ACC112 (cell line): ENCODE measurements around the gene LPO.
A peak's percentile ranks its signal among the peaks of the same experiment; 100 is the strongest.

Experiments used
- H2AFZ ChIP-seq: fragments of 200-600 bp; sonication (generic); one replicate; pipeline ENCODE4 v1.6.0; 2017; ENCODE audit warnings: antibody characterized with exemption, low read length; ENCODE audit not compliant: unreplicated experiment
- H3K27ac ChIP-seq: fragments of 200-600 bp; sonication (generic); 2 replicates; pipeline ENCODE4 v1.5.1; 2014; ENCODE audit warnings: low read depth, mild to moderate bottlenecking, antibody characterized with exemption, low read length, moderate library complexity
- H3K27me3 ChIP-seq: fragments of 200-600 bp; sonication (generic); 2 replicates; pipeline ENCODE4 v1.6.1; 2014; ENCODE audit warnings: mild to moderate bottlenecking, antibody characterized with exemption, low read length, moderate library complexity, mixed read lengths; ENCODE audit not compliant: insufficient read depth
- H3K36me3 ChIP-seq: fragments of 200-600 bp; sonication (generic); 2 replicates; pipeline ENCODE4 v1.6.1; 2016; ENCODE audit warnings: mild to moderate bottlenecking, antibody characterized with exemption, low read length, moderate library complexity, mixed read lengths; ENCODE audit not compliant: insufficient read depth
- H3K4me1 ChIP-seq: fragments of 200-600 bp; sonication (generic); one replicate; pipeline ENCODE4 v1.6.1; 2016; ENCODE audit warnings: low read length, mixed read lengths; ENCODE audit not compliant: insufficient read depth, unreplicated experiment, control insufficient read depth
- H3K4me3 ChIP-seq: fragments of 200-600 bp; sonication (generic); 2 replicates; pipeline ENCODE4 v1.5.1; 2014; ENCODE audit warnings: mild to moderate bottlenecking, low read depth, low read length
- H3K79me2 ChIP-seq: fragments of 200-600 bp; sonication (generic); one replicate; pipeline ENCODE4 v1.6.0; 2016; ENCODE audit warnings: low read length; ENCODE audit not compliant: control insufficient read depth, unreplicated experiment, insufficient read depth

Gene LPO

GRCh38 chr17:58229384-58229783 is 9.0 kb upstream of the LPO start:
- Histone ChIP-seq H3K36me3 (no peaks in the 10 kb centered on the region), H3K27me3 (peaks cover 4% of the 10 kb centered on the region), H2AFZ (no peak overlapping the region), H3K27ac (no peak overlapping the region), H3K79me2 (no peaks in the 10 kb centered on the region), H3K4me3 (no peak overlapping the region), H3K4me1 (peaks cover 23% of the 10 kb centered on the region)

- H3K36me3 ChIP-seq = no peaks in the 10 kb centered on the region
- H3K4me1 ChIP-seq = peaks cover 20% of the 10 kb centered on the region
- no peaks in the 10 kb centered on the region for H3K79me2 ChIP-seq
- H3K27ac ChIP-seq = no peak overlapping the region
- H3K27me3 ChIP-seq = peaks cover 9% of the 10 kb centered on the region
- H2AFZ ChIP-seq = no peak overlapping the region
- no peak overlapping the region for H3K4me3 ChIP-seq
These were observed 8.5 kb upstream of the LPO start for GRCh38 chr17:58229881-58230280.

- Histone ChIP-seq H3K27me3 (peaks cover 26% of the 10 kb centered on the region), H2AFZ (no peak overlapping the region), H3K36me3 (no peaks in the 10 kb centered on the region), H3K27ac (peak overlapping the region; percentile 7; the same call in 1 of the 2 replicates), H3K79me2 (no peaks in the 10 kb centered on the region), H3K4me3 (no peak overlapping the region), H3K4me1 (peaks cover 20% of the 10 kb centered on the region)
These were observed 6.7 kb upstream of the LPO start for GRCh38 chr17:58231641-58232040.

GRCh38 chr17:58232707-58233156 is 5.7 kb upstream of the LPO start:
- Histone ChIP-seq H3K27me3 (peaks cover 37% of the 10 kb centered on the region), H2AFZ (peak overlapping the region; percentile 15), H3K4me3 (no peak overlapping the region)

GRCh38 chr17:58233543-58233942 is 4.8 kb upstream of the LPO start:
- Histone ChIP-seq H3K79me2 (no peaks in the 10 kb centered on the region), H3K4me1 (peaks cover 20% of the 10 kb centered on the region), H3K4me3 (no peak overlapping the region), H3K36me3 (no peaks in the 10 kb centered on the region), H3K27me3 (peaks cover 45% of the 10 kb centered on the region), H2AFZ (no peak overlapping the region), H3K27ac (no peak overlapping the region)

More at GRCh38 chr17:58232707-58233156, 5.7 kb upstream of the LPO start:
- H3K79me2 ChIP-seq = no peaks in the 10 kb centered on the region
- no peaks in the 10 kb centered on the region for H3K36me3 ChIP-seq
- H3K27ac ChIP-seq = peak overlapping the region; percentile 31; the same call in 1 of the 2 replicates
- peaks cover 20% of the 10 kb centered on the region for H3K4me1 ChIP-seq

GRCh38 chr17:58234512-58234911 is 3.9 kb upstream of the LPO start:
- Histone ChIP-seq H3K36me3 (no peaks in the 10 kb centered on the region), H3K27me3 (peaks cover 55% of the 10 kb centered on the region), H3K4me3 (no peak overlapping the region), H2AFZ (no peak overlapping the region), H3K79me2 (no peaks in the 10 kb centered on the region), H3K27ac (no peak overlapping the region), H3K4me1 (peaks cover 20% of the 10 kb centered on the region)

- no peak overlapping the region for H3K4me3 ChIP-seq
- H3K79me2 ChIP-seq = no peaks in the 10 kb centered on the region
- H3K27ac ChIP-seq = no peak overlapping the region
- H2AFZ ChIP-seq = no peak overlapping the region
- H3K27me3 ChIP-seq = peaks cover 68% of the 10 kb centered on the region
- no peaks in the 10 kb centered on the region for H3K36me3 ChIP-seq
- peaks cover 23% of the 10 kb centered on the region for H3K4me1 ChIP-seq
These were observed 2.6 kb upstream of the LPO start for GRCh38 chr17:58235821-58236220.

GRCh38 chr17:58236394-58236793 is 2.0 kb upstream of the LPO start:
- Histone ChIP-seq H3K79me2 (no peaks in the 10 kb centered on the region), H2AFZ (no peak overlapping the region), H3K27me3 (peaks cover 70% of the 10 kb centered on the region), H3K4me1 (peaks cover 21% of the 10 kb centered on the region), H3K36me3 (no peaks in the 10 kb centered on the region), H3K27ac (no peak overlapping the region), H3K4me3 (no peak overlapping the region)

GRCh38 chr17:58239987-58240386 is 1.6 kb downstream of the LPO start:
- Histone ChIP-seq H3K27me3 (peaks cover 96% of the 10 kb centered on the region), H3K4me1 (peaks cover 3% of the 10 kb centered on the region), H2AFZ (no peak overlapping the region)

GRCh38 chr17:58242171-58242784 is 3.9 kb downstream of the LPO start:
- Histone ChIP-seq H3K79me2 (no peaks in the 10 kb centered on the region), H3K4me3 (no peak overlapping the region), H3K4me1 (peaks cover 3% of the 10 kb centered on the region), H3K27me3 (peaks cover 81% of the 10 kb centered on the region), H2AFZ (no peak overlapping the region), H3K36me3 (no peaks in the 10 kb centered on the region), H3K27ac (no peak overlapping the region)

More at GRCh38 chr17:58239987-58240386, 1.6 kb downstream of the LPO start:
- no peak overlapping the region for H3K4me3 ChIP-seq
- H3K27ac ChIP-seq = no peak overlapping the region
- no peaks in the 10 kb centered on the region for H3K79me2 ChIP-seq
- no peaks in the 10 kb centered on the region for H3K36me3 ChIP-seq

GRCh38 chr17:58244963-58245362 is 6.6 kb downstream of the LPO start:
- no peak overlapping the region for H3K27ac ChIP-seq
- H2AFZ ChIP-seq = no peak overlapping the region
- peaks cover 66% of the 10 kb centered on the region for H3K27me3 ChIP-seq

More at GRCh38 chr17:58244963-58245362, 6.6 kb downstream of the LPO start:
- Histone ChIP-seq H3K4me3 (no peak overlapping the region), H3K79me2 (no peaks in the 10 kb centered on the region), H3K36me3 (no peaks in the 10 kb centered on the region), H3K4me1 (peaks cover 3% of the 10 kb centered on the region)
